SK-N-SH (cell line): ENCODE results near the gene FAM78B. TPM values are rescaled to one million over a fixed set of nuclear protein-coding genes. Genes with fewer than 3 reads are reported as not detected.
A peak's percentile ranks its signal among the peaks of the same experiment; 100 is the strongest.

Experiments used
- CTCF ChIA-PET: fragments of 300-600, 350-600 bp; formaldehyde crosslinking; extraction: SDS; loops from one replicate; lab custom pipeline; 2021; lab: Yijun Ruan, JAX
- POLR2A ChIA-PET: fragments of 350-600 bp; sonication (Branson Sonifier 250); formaldehyde crosslinking; extraction: SDS; loops from one replicate; lab custom pipeline; 2020; ENCODE audit warnings: antibody characterized with exemption, inconsistent platforms; lab: Yijun Ruan, JAX
- DNase-seq: peaks from one replicate; pipeline ENCODE4 v3.0.0; 2012
- H2AFZ ChIP-seq: fragments of 200-600 bp; sonication (generic); 2 replicates; pipeline ENCODE4 v1.8.1; 2016; ENCODE audit warnings: antibody characterized with exemption, mild to moderate bottlenecking, low read depth
- H3F3A ChIP-seq: fragments of 200-600 bp; sonication (generic); replicated peaks from 2 replicates; pipeline ENCODE3; 2016; ENCODE audit warnings: antibody characterized with exemption, mild to moderate bottlenecking; ENCODE audit not compliant: insufficient read depth
- H3K27ac ChIP-seq, 2 experiments: fragments of 200-500 bp in 1 of 2; fragments of 200-600 bp in 1 of 2; sonication (Bioruptor generic) in 1 of 2; sonication (generic), shearing (Covaris generic) in 1 of 2; 2 replicates each; pipeline versions ENCODE4 v1.5.1 to v1.6.1; 2014 to 2016; ENCODE audit warnings: low read depth in 2 of 2, inconsistent platforms in 1 of 2, low read length in 1 of 2, mild to moderate bottlenecking in 1 of 2, mixed read lengths in 1 of 2
- H3K27me3 ChIP-seq: fragments of 200-600 bp; sonication (generic), shearing (Covaris generic); 2 replicates; pipeline ENCODE4 v1.6.1; 2016; ENCODE audit warnings: mixed run types; ENCODE audit not compliant: insufficient read depth
- H3K36me3 ChIP-seq, 2 experiments: fragments of 200-500 bp in 1 of 2; fragments of 200-600 bp in 1 of 2; sonication (Bioruptor generic) in 1 of 2; sonication (generic) in 1 of 2; replicated peaks in 1 of 2; 2 replicates each; pipeline versions ENCODE3 to v1.5.1; 2014 to 2016; ENCODE audit warnings: low read length in 1 of 2, mild to moderate bottlenecking in 1 of 2; ENCODE audit not compliant: insufficient read depth in 2 of 2, control insufficient read depth in 1 of 2
- H3K4me1 ChIP-seq, 2 experiments: fragments of 200-500 bp in 1 of 2; fragments of 200-600 bp in 1 of 2; sonication (Bioruptor generic) in 1 of 2; sonication (generic), shearing (Covaris generic) in 1 of 2; 2 replicates each; pipeline versions ENCODE4 v1.5.1 to v1.6.1; 2014 to 2016; ENCODE audit warnings: low read depth in 1 of 2, low read length in 1 of 2, mixed run types in 1 of 2; ENCODE audit not compliant: insufficient read depth in 2 of 2, control insufficient read depth in 1 of 2
- H3K4me2 ChIP-seq: fragments of 200-600 bp; sonication (generic), shearing (Covaris generic); 2 replicates; pipeline ENCODE4 v1.6.1; 2017; ENCODE audit warnings: mixed run types
- H3K4me3 ChIP-seq, 2 experiments: fragments of 200-500 bp in 1 of 2; fragments of 200-600 bp in 1 of 2; sonication (Bioruptor generic) in 1 of 2; sonication (generic), shearing (Covaris generic) in 1 of 2; 2 replicates each; pipeline versions ENCODE4 v1.5.1 to v1.8.1; 2014 to 2016; ENCODE audit warnings: low read depth in 2 of 2, inconsistent platforms in 1 of 2, low read length in 1 of 2, mild to moderate bottlenecking in 1 of 2, mixed read lengths in 1 of 2, moderate library complexity in 1 of 2
- H3K79me2 ChIP-seq: fragments of 200-600 bp; sonication (generic); 2 replicates; pipeline ENCODE4 v1.8.1; 2017; ENCODE audit warnings: mild to moderate bottlenecking; ENCODE audit not compliant: insufficient read depth
- H3K9ac ChIP-seq: fragments of 200-600 bp; sonication (generic); 2 replicates; pipeline ENCODE4 v1.6.1; 2017; ENCODE audit warnings: mixed run types
- H3K9me2 ChIP-seq: fragments of 200-600 bp; sonication (generic); 2 replicates; pipeline ENCODE4 v1.6.1; 2017; ENCODE audit warnings: mixed run types
- H3K9me3 ChIP-seq: fragments of 200-600 bp; sonication (generic); 2 replicates; pipeline ENCODE4 v1.6.1; 2017; ENCODE audit warnings: mixed run types, mild to moderate bottlenecking, moderate library complexity
- H4K20me1 ChIP-seq: fragments of 200-600 bp; sonication (generic); 2 replicates; pipeline ENCODE4 v1.6.1; 2017; ENCODE audit warnings: mild to moderate bottlenecking, mixed run types; ENCODE audit not compliant: insufficient read depth
- CHD2 ChIP-seq: fragments of 150-350 bp; IDR thresholded peaks from 2 replicates; pipeline ENCODE4 v1.6.1; 2018; ENCODE audit warnings: low read length; ENCODE audit not compliant: partially characterized antibody
- ELF1 ChIP-seq: IDR thresholded peaks from 2 replicates; pipeline ENCODE4 v1.4.0; 2012
- EP300 ChIP-seq, 2 experiments: IDR thresholded peaks; 2 replicates each; pipeline versions ENCODE4 v1.4.0 to v1.6.1; 2012; ENCODE audit warnings: borderline replicate concordance in 1 of 2, low read depth in 1 of 2, low read length in 1 of 2
- EZH2phosphoT487 ChIP-seq: fragments of 200-600 bp; sonication (generic); IDR thresholded peaks from 2 replicates; pipeline ENCODE4 v1.6.1; 2017; ENCODE audit warnings: low read depth, mixed run types, mild to moderate bottlenecking, antibody characterized with exemption, moderate library complexity, borderline replicate concordance
- FOXJ3 ChIP-seq: sonication (generic); formaldehyde crosslinking; IDR thresholded peaks from 2 replicates; pipeline ENCODE4 v1.5.1; 2020; ENCODE audit warnings: mild to moderate bottlenecking, missing genetic modification reagents
- GATA2 ChIP-seq: sonication (generic); formaldehyde crosslinking; IDR thresholded peaks from 2 replicates; pipeline ENCODE4 v1.5.0; 2020; ENCODE audit warnings: mild to moderate bottlenecking, missing genetic modification reagents
- MEF2A ChIP-seq: IDR thresholded peaks from 2 replicates; pipeline ENCODE4 v1.4.0; 2012; ENCODE audit warnings: low read depth, borderline replicate concordance
- NRF1 ChIP-seq: IDR thresholded peaks from 2 replicates; pipeline ENCODE4 v1.6.1; 2012; ENCODE audit warnings: low read depth, mild to moderate bottlenecking, low read length
- PBX3 ChIP-seq: IDR thresholded peaks from 2 replicates; pipeline ENCODE4; 2012
- POLR2AphosphoS5 ChIP-seq: IDR thresholded peaks from 2 replicates; pipeline ENCODE4 v1.6.1; 2012; ENCODE audit warnings: low read depth, low read length
- REST ChIP-seq: IDR thresholded peaks from 2 replicates; pipeline ENCODE4 v1.6.1; 2012; ENCODE audit warnings: mild to moderate bottlenecking, low read depth, low read length, moderate library complexity
- TAF1 ChIP-seq: IDR thresholded peaks from 2 replicates; pipeline ENCODE4 v1.6.1; 2012; ENCODE audit warnings: low read depth, mild to moderate bottlenecking, low read length, moderate library complexity, borderline replicate concordance
- TCF12 ChIP-seq: IDR thresholded peaks from 2 replicates; pipeline ENCODE4 v1.4.0; 2012
- TEAD4 ChIP-seq: IDR thresholded peaks from 2 replicates; pipeline ENCODE4 v1.4.0; 2012; ENCODE audit warnings: mild to moderate bottlenecking, borderline replicate concordance; ENCODE audit not compliant: insufficient read depth
- WGBS: methylation state at CpG from one replicate; pipeline ENCODE4 v1.1.6; 2017; ENCODE audit warnings: low lambda C conversion rate; 5-methylcytosine and 5-hydroxymethylcytosine counted together
- polyA plus RNA-seq, 3 experiments: library from polyadenylated mRNA; depleted of rRNA; stranded (reverse); fragments of >200 nt; gene quantifications; 2 replicates each; pipeline ENCODE4 v1.2.3, GENCODE V29; 2012
- TF ChIP-seq, protein P1 (sequence below): fragments of 150-350 bp; IDR thresholded peaks from 2 replicates; pipeline ENCODE4 v1.6.1; 2017; ENCODE audit warnings: antibody characterized with exemption, low read length, low read depth, borderline replicate concordance
- TF ChIP-seq, protein P2 (sequence below): IDR thresholded peaks from 2 replicates; pipeline ENCODE4 v1.4.0; 2012; ENCODE audit warnings: low read depth, borderline replicate concordance

Gene FAM78B
- polyA plus RNA-seq, 1 of the 3 experiments (the other 2 are of a cell fraction): 0.36 TPM

- DNase-seq: no peak
- POLR2A ChIA-PET: no interaction called here
- WGBS: 9% methylated on average over 3 of the region's 3 CpGs
Measured at GRCh38 chr1:166169182-166169581, 2.4 kb upstream of the FAM78B start.

GRCh38 chr1:166167572-166167925 is 748 bp upstream of the FAM78B start:
- H3K4me2 ChIP-seq: peak overlapping the region; percentile 73; the same call in 1 of the 2 replicates
- H3K79me2 ChIP-seq: no peaks in the 10 kb centered on the region
- H3F3A ChIP-seq: no peaks in the 10 kb centered on the region
- POLR2A ChIA-PET: no interaction called here
- DNase-seq: no peak
- no peaks in the 10 kb centered on the region for H4K20me1 ChIP-seq
- no peaks in the 10 kb centered on the region for H3K9me3 ChIP-seq
- H3K27me3 ChIP-seq: peaks cover 12% of the 10 kb centered on the region; the same call in 1 of the 2 replicates
- 72% methylated on average over 5 of the region's 5 CpGs for WGBS
- TF ChIP-seq, protein P1, sequence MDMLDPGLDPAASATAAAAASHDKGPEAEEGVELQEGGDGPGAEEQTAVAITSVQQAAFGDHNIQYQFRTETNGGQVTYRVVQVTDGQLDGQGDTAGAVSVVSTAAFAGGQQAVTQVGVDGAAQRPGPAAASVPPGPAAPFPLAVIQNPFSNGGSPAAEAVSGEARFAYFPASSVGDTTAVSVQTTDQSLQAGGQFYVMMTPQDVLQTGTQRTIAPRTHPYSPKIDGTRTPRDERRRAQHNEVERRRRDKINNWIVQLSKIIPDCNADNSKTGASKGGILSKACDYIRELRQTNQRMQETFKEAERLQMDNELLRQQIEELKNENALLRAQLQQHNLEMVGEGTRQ: no peak
- no peak for TF ChIP-seq TEAD4
- TF ChIP-seq EZH2phosphoT487: no peak
- no peak for TF ChIP-seq NRF1
- TF ChIP-seq TCF12: no peak
- TF ChIP-seq POLR2AphosphoS5: no peak
- TF ChIP-seq FOXJ3 (CRISPR knock-in tag): no peak
- TF ChIP-seq EP300 (IDR thresholded peaks at IDR 0.05; ENCODE audit: borderline replicate concordance in 1 of 2, low read depth in 1 of 2, low read length in 1 of 2): no peak
- TF ChIP-seq REST: no peak
- TF ChIP-seq GATA2: no peak
- TF ChIP-seq MEF2A: no peak
- no peak for TF ChIP-seq PBX3
- TF ChIP-seq, protein P2, sequence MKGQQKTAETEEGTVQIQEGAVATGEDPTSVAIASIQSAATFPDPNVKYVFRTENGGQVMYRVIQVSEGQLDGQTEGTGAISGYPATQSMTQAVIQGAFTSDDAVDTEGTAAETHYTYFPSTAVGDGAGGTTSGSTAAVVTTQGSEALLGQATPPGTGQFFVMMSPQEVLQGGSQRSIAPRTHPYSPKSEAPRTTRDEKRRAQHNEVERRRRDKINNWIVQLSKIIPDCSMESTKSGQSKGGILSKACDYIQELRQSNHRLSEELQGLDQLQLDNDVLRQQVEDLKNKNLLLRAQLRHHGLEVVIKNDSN: no peak
- no peak for TF ChIP-seq TAF1
- H3K36me3 ChIP-seq: no peaks in the 10 kb centered on the region
- peak overlapping the region; percentile 60 to 65 for H3K4me3 ChIP-seq
- H2AFZ ChIP-seq: peak overlapping the region; percentile 45
- CTCF ChIA-PET: interaction anchor here (0.7 to 1.9 kb wide), 5 partner anchors 9 to 242 kb away, joined by 3 to 8 read pairs (median 4); no protein-coding TSS in a partner anchor
- H3K9me2 ChIP-seq: no peaks in the 10 kb centered on the region
- no peak overlapping the region for H3K27ac ChIP-seq
- H3K9ac ChIP-seq: no peak overlapping the region
- H3K4me1 ChIP-seq: peaks cover 0 to 8% of the 10 kb centered on the region in 2 experiments; a peak in 2 of 4 replicates

More at GRCh38 chr1:166169182-166169581, 2.4 kb upstream of the FAM78B start:
- Histone ChIP-seq H3K9me2 (no peaks in the 10 kb centered on the region), H2AFZ (no peak overlapping the region), H3K9me3 (no peaks in the 10 kb centered on the region), H3K36me3 (no peaks in the 10 kb centered on the region), H3F3A (no peaks in the 10 kb centered on the region), H3K27me3 (peaks cover 8% of the 10 kb centered on the region; the same call in 1 of the 2 replicates), H3K4me1 (peaks cover 0 to 12% of the 10 kb centered on the region in 2 experiments; a peak in 2 of 4 replicates), H4K20me1 (no peaks in the 10 kb centered on the region), H3K9ac (no peak overlapping the region), H3K4me2 (no peak overlapping the region), H3K27ac (no peak overlapping the region), H3K79me2 (no peaks in the 10 kb centered on the region), H3K4me3 (no peak overlapping the region)
- no peak for TF ChIP-seq TCF12
- no peak for TF ChIP-seq ELF1
- no peak for TF ChIP-seq CHD2
- CTCF ChIA-PET: interaction anchor here (0.9 to 1.7 kb wide), 3 partner anchors 17 to 264 kb away, joined by 3 to 5 read pairs (median 3); no protein-coding TSS in a partner anchor
